Stimulated activated naive B cell treated with anti-CD40 and anti-IgM and Interleukin-4, amounts not matched to agents 10 μg/mL and 1 μg/mL and 100 μg/mL, for 72 hours (primary cell): Measurements from ENCODE around the gene FAM83C.

Experiments
- ATAC-seq, 2 donors: fragments of 150-1000 bp; cut with Tn5 transposase; replicated peaks; 2 replicates each; pipeline ENCODE4 v1.10.0; 2021; ENCODE audit warnings: moderate library complexity in 1 of 2
- DNase-seq: peaks from one replicate; pipeline ENCODE4 v3.0.0; 2021
- H3K27ac Mint-ChIP-seq: one replicate; pipeline ENCODE4 v1.8.0; 2022; ENCODE audit warnings: mild to moderate bottlenecking, mixed read lengths
- H3K27me3 Mint-ChIP-seq, 2 donors: one replicate each; pipeline ENCODE4 v1.8.0; 2022; ENCODE audit warnings: mixed read lengths in 2 of 2
- H3K36me3 Mint-ChIP-seq, 2 donors: one replicate each; pipeline ENCODE4 v1.8.0; 2022; ENCODE audit warnings: mixed read lengths in 2 of 2, mild to moderate bottlenecking in 1 of 2
- H3K4me1 Mint-ChIP-seq, 2 donors: one replicate each; pipeline ENCODE4 v1.8.0; 2022; ENCODE audit warnings: mixed read lengths in 2 of 2, mild to moderate bottlenecking in 1 of 2
- H3K4me3 Mint-ChIP-seq, 2 donors: one replicate each; pipeline ENCODE4 v1.8.0; 2022; ENCODE audit warnings: mild to moderate bottlenecking in 2 of 2, mixed read lengths in 2 of 2, moderate library complexity in 1 of 2
- H3K9me3 Mint-ChIP-seq, 2 donors: one replicate each; pipeline ENCODE4 v1.8.0; 2022; ENCODE audit warnings: mixed read lengths in 2 of 2, mild to moderate bottlenecking in 1 of 2

Gene FAM83C

GRCh38 chr20:35291654-35292503 lies at the start of gene FAM83C:
Gene FAM83C (minus strand): TSS chr20:35292425. CDS start chr20:35292304, 121 bp downstream.
- Mint-ChIP-seq H3K27me3 (peaks cover 30 to 42% of the 10 kb centered on the region in 2 donors), H3K4me1 (no peaks in the 10 kb centered on the region), H3K4me3 (no peak within 1 kb of the TSS), H3K36me3 (no peaks in the 10 kb centered on the region), H3K9me3 (no peaks in the 10 kb centered on the region), H3K27ac (peak within 1 kb of the TSS; percentile 28)
- ATAC-seq (no peak), DNase-seq (no peak)

- DNase-seq, result no peak
Measured at GRCh38 chr20:35341366-35342028, 49.3 kb upstream of the FAM83C start.

GRCh38 chr20:35340436-35340835 lies 48.2 kb upstream of the FAM83C start:
- Mint-ChIP-seq H3K4me3 (no peak overlapping the region), H3K9me3 (no peaks in the 10 kb centered on the region), H3K4me1 (no peaks in the 10 kb centered on the region), H3K36me3 (peaks cover 30 to 42% of the 10 kb centered on the region in 2 donors), H3K27ac (no peak overlapping the region), H3K27me3 (no peaks in the 10 kb centered on the region)
- DNase-seq (no peak), ATAC-seq (no peak)

More at GRCh38 chr20:35341366-35342028, 49.3 kb upstream of the FAM83C start:
- H3K27ac Mint-ChIP-seq, result no peak overlapping the region
- ATAC-seq, result no peak
- H3K36me3 Mint-ChIP-seq, result peaks cover 36 to 50% of the 10 kb centered on the region in 2 donors
- H3K4me3 Mint-ChIP-seq, result no peak overlapping the region
- no peaks in the 10 kb centered on the region for H3K27me3 Mint-ChIP-seq
- no peaks in the 10 kb centered on the region for H3K9me3 Mint-ChIP-seq
- no peaks in the 10 kb centered on the region for H3K4me1 Mint-ChIP-seq

GRCh38 chr20:35339636-35340035 lies 47.4 kb upstream of the FAM83C start:
- peaks cover 30 to 37% of the 10 kb centered on the region in 2 donors for H3K36me3 Mint-ChIP-seq
- H3K27me3 Mint-ChIP-seq, result no peaks in the 10 kb centered on the region
- H3K4me3 Mint-ChIP-seq, result no peak overlapping the region
- no peaks in the 10 kb centered on the region for H3K4me1 Mint-ChIP-seq
- no peak for DNase-seq
- no peaks in the 10 kb centered on the region for H3K9me3 Mint-ChIP-seq
- ATAC-seq, result no peak
- no peak overlapping the region for H3K27ac Mint-ChIP-seq

GRCh38 chr20:35339007-35339406 lies 46.8 kb upstream of the FAM83C start:
- no peak for ATAC-seq
- Mint-ChIP-seq H3K27me3 (no peaks in the 10 kb centered on the region), H3K27ac (peak overlapping the region; percentile 11), H3K36me3 (peaks cover 28 to 35% of the 10 kb centered on the region in 2 donors), H3K4me3 (no peak overlapping the region), H3K4me1 (no peaks in the 10 kb centered on the region), H3K9me3 (no peaks in the 10 kb centered on the region)
- no peak for DNase-seq

- no peaks in the 10 kb centered on the region for H3K27me3 Mint-ChIP-seq
- ATAC-seq (no peak), DNase-seq (no peak)
- no peak overlapping the region for H3K27ac Mint-ChIP-seq
- H3K36me3 Mint-ChIP-seq, result peaks cover 17 to 26% of the 10 kb centered on the region in 2 donors
- no peaks in the 10 kb centered on the region for H3K4me1 Mint-ChIP-seq
- no peak overlapping the region for H3K4me3 Mint-ChIP-seq
- no peaks in the 10 kb centered on the region for H3K9me3 Mint-ChIP-seq
Measured at GRCh38 chr20:35334311-35335101, 42.3 kb upstream of the FAM83C start.

- Mint-ChIP-seq H3K27me3 (no peaks in the 10 kb centered on the region), H3K27ac (no peak overlapping the region), H3K4me1 (no peaks in the 10 kb centered on the region), H3K36me3 (peaks cover 16 to 21% of the 10 kb centered on the region in 2 donors), H3K4me3 (no peak overlapping the region), H3K9me3 (no peaks in the 10 kb centered on the region)
- ATAC-seq (no peak), DNase-seq (no peak)
Measured at GRCh38 chr20:35333606-35334005, 41.4 kb upstream of the FAM83C start.

GRCh38 chr20:35332540-35333200 lies 40.4 kb upstream of the FAM83C start:
- peaks cover 8 to 21% of the 10 kb centered on the region in 2 donors for H3K36me3 Mint-ChIP-seq
- DNase-seq, result no peak
- no peak overlapping the region for H3K4me3 Mint-ChIP-seq
- no peaks in the 10 kb centered on the region for H3K4me1 Mint-ChIP-seq
- no peaks in the 10 kb centered on the region for H3K27me3 Mint-ChIP-seq
- H3K9me3 Mint-ChIP-seq, result no peaks in the 10 kb centered on the region
- no peak for ATAC-seq
- no peak overlapping the region for H3K27ac Mint-ChIP-seq

GRCh38 chr20:35329435-35330139 lies 37.4 kb upstream of the FAM83C start:
- Mint-ChIP-seq H3K4me3 (no peak overlapping the region), H3K9me3 (no peaks in the 10 kb centered on the region), H3K27me3 (no peaks in the 10 kb centered on the region), H3K4me1 (peaks cover 9 to 10% of the 10 kb centered on the region in 2 donors), H3K36me3 (peaks cover 10 to 30% of the 10 kb centered on the region in 2 donors), H3K27ac (no peak overlapping the region)
- peak; percentile 70 to 80 for ATAC-seq
- DNase-seq, result no peak

GRCh38 chr20:35328689-35329088 lies 36.5 kb upstream of the FAM83C start:
- Mint-ChIP-seq H3K4me3 (no peak overlapping the region), H3K9me3 (no peaks in the 10 kb centered on the region), H3K27ac (no peak overlapping the region), H3K27me3 (no peaks in the 10 kb centered on the region), H3K36me3 (peaks cover 13 to 31% of the 10 kb centered on the region in 2 donors), H3K4me1 (peaks cover 9 to 10% of the 10 kb centered on the region in 2 donors)
- ATAC-seq (no peak), DNase-seq (no peak)

GRCh38 chr20:35328095-35328685 lies 36.0 kb upstream of the FAM83C start:
- no peak overlapping the region for H3K4me3 Mint-ChIP-seq
- H3K36me3 Mint-ChIP-seq, result peaks cover 13 to 31% of the 10 kb centered on the region in 2 donors
- no peak for ATAC-seq

GRCh38 chr20:35327074-35327976 lies 35.1 kb upstream of the FAM83C start:
- Mint-ChIP-seq H3K4me1 (peaks cover 9 to 10% of the 10 kb centered on the region in 2 donors), H3K4me3 (no peak overlapping the region), H3K36me3 (peaks cover 13 to 31% of the 10 kb centered on the region in 2 donors), H3K27ac (no peak overlapping the region), H3K9me3 (no peaks in the 10 kb centered on the region), H3K27me3 (no peaks in the 10 kb centered on the region)
- no peak for DNase-seq
- ATAC-seq, result no peak

More at GRCh38 chr20:35328095-35328685, 36.0 kb upstream of the FAM83C start:
- Mint-ChIP-seq H3K9me3 (no peaks in the 10 kb centered on the region), H3K27ac (no peak overlapping the region), H3K27me3 (no peaks in the 10 kb centered on the region), H3K4me1 (peaks cover 9 to 10% of the 10 kb centered on the region in 2 donors)
- DNase-seq, result no peak
